Heart left ventricle (tissue), 16 donors: Measurements from ENCODE around the gene OCLN. TPM values are rescaled to one million over a fixed set of nuclear protein-coding genes. Genes with fewer than 3 reads are reported as not detected.

Experiments
- ATAC-seq, 4 donors: fragments of 200-7000 bp; cut with Tn5 transposase; one replicate each; pipeline ENCODE4 v1.9.1; 2020 to 2022; ENCODE audit warnings: moderate library complexity in 4 of 4, mild to moderate bottlenecking in 3 of 4, moderate number of reproducible peaks in 1 of 4
- DNase-seq, 5 donors: peaks; one replicate each; pipeline ENCODE4 v3.0.0-alpha.2; 2020
- H3K27ac ChIP-seq, 12 donors: fragments of 200-600 bp; sonication (generic) in 4 of 12; one replicate each; pipeline versions ENCODE4 v1.5.0 to v1.8.0; 2016 to 2022; ENCODE audit warnings: mild to moderate bottlenecking in 2 of 12
- H3K27me3 ChIP-seq, 9 donors: fragments of 200-600 bp; sonication (generic) in 2 of 9; one replicate each; pipeline versions ENCODE4 v1.5.1 to v1.8.0; 2016 to 2022; ENCODE audit warnings: mild to moderate bottlenecking in 3 of 9
- H3K36me3 ChIP-seq, 9 donors: fragments of 200-600 bp; sonication (generic) in 2 of 9; one replicate each; pipeline versions ENCODE4 v1.5.0 to v1.8.0; 2018 to 2022; ENCODE audit warnings: mild to moderate bottlenecking in 2 of 9
- H3K4me1 ChIP-seq, 12 donors: fragments of 200-600 bp; sonication (generic) in 4 of 12; one replicate each; pipeline versions ENCODE4 v1.5.0 to v1.8.0; 2016 to 2022; ENCODE audit warnings: mild to moderate bottlenecking in 3 of 12
- H3K4me3 ChIP-seq, 12 donors: fragments of 200-600 bp; sonication (generic) in 4 of 12; one replicate each; pipeline versions ENCODE4 v1.5.0 to v1.8.0; 2017 to 2022; ENCODE audit warnings: mild to moderate bottlenecking in 9 of 12, moderate library complexity in 4 of 12
- H3K9me3 ChIP-seq, 12 donors: fragments of 200-600 bp; sonication (generic) in 4 of 12; one replicate each; pipeline versions ENCODE4 v1.5.0 to v1.8.0; 2016 to 2022; ENCODE audit warnings: mild to moderate bottlenecking in 1 of 12
- POLR2A ChIP-seq, 2 donors: fragments of 450-650 bp; IDR thresholded peaks; one replicate each; pipeline ENCODE4 v1.6.1; 2017; ENCODE audit warnings: antibody characterized with exemption in 2 of 2, mild to moderate bottlenecking in 2 of 2, moderate library complexity in 2 of 2
- WGBS, 4 donors: extraction: QIAGEN DNeasy Blood & Tissue Kit in 2 of 4; methylation state at CpG; one replicate each; pipeline versions ENCODE4 v1.1.5 to v1.1.7; 2013 to 2018; 5-methylcytosine and 5-hydroxymethylcytosine counted together
- intact Hi-C, 10 donors: fragments of 100-400 bp; cut with DNase I; formaldehyde crosslinking; loops; one replicate each; pipeline versions ENCODE4 v1.11.1 to v1.14.2; 2022
- polyA plus RNA-seq, 2 donors: library from polyadenylated mRNA; stranded (reverse); fragments of 200-250 nt; gene quantifications; one replicate each; pipeline ENCODE4 v1.2.3, GENCODE V29; 2013
- total RNA-seq, 9 donors: library from RNA; depleted of rRNA in 2 of 9; stranded (reverse); fragments of >200 nt in 2 of 9; fragmentation: NEBNext Ultra II Directional in 3 of 9; extraction: Animal tissue kit (Norgen Biotek cat#: 25700) in 3 of 9; gene quantifications; one replicate each; pipeline versions ENCODE4 v1.1.0 to v1.2.4, GENCODE V29; 2016 to 2023
- TF ChIP-seq, protein P1 (sequence below), 12 donors: fragments of 200-600 bp; sonication (generic) in 4 of 12; IDR thresholded peaks; one replicate each; pipeline versions ENCODE4 v1.5.0 to v1.8.0; 2018 to 2022; ENCODE audit warnings: antibody characterized with exemption in 12 of 12, mild to moderate bottlenecking in 5 of 12
- donor health status: ischemic (EF 13 %, LVEDD 7.1; RV severe dilation, severe dysfunction).
- donor health status: healthy with polysubstance abuse.
- donor health status: DM: no; HTN: yes; CAD: no.
- donor health status: DM: no; HTN: no; CAD: no.
- donor health status: ischemic (EF 25% LVEDD 6.9; RV normal size, moderate dysfunction).
- donor health status: ischemic (EF 25% LVEDD 5.7; RV mildly dilated, moderate dysfunction).
- donor health status: healthy.
- donor health status: DM: yes; HTN: yes; CAD: no.
- donor health status: ischemic (EF 35%, LVEDD 5.7; RV mildly dilated, moderate dysfunction).
- donor health status: nonischemic (EF 11% LVEDD 7.7; RV severe dilation, severe dysfunction).
- donor health status: DM: yes; HTN: yes; CAD: no.
- donor health status: PGD.
- donor health status: ischemic (EF 29% LVEDD 5.4; RV normal size, mild dysfunction).
- donor health status: nonischemic (EF 23%, LVEDD 6.1; RV moderate dilation, normal function).

OCLN gene
- total and polyA plus RNA-seq, 11 donors, result 0.39 to 3.5 (median 2.0) TPM

GRCh38 chr5:69484891-69485290, 7.7 kb upstream of the OCLN start:
- ATAC-seq, result no peak
- H3K4me3 ChIP-seq, result no peak overlapping the region
- no peaks in the 10 kb centered on the region for H3K27me3 ChIP-seq
- DNase-seq, result no peak
- H3K27ac ChIP-seq, result no peak overlapping the region
- H3K4me1 ChIP-seq, result no peaks in the 10 kb centered on the region
- intact Hi-C loops, result no loop called here
- TF ChIP-seq, protein P1, sequence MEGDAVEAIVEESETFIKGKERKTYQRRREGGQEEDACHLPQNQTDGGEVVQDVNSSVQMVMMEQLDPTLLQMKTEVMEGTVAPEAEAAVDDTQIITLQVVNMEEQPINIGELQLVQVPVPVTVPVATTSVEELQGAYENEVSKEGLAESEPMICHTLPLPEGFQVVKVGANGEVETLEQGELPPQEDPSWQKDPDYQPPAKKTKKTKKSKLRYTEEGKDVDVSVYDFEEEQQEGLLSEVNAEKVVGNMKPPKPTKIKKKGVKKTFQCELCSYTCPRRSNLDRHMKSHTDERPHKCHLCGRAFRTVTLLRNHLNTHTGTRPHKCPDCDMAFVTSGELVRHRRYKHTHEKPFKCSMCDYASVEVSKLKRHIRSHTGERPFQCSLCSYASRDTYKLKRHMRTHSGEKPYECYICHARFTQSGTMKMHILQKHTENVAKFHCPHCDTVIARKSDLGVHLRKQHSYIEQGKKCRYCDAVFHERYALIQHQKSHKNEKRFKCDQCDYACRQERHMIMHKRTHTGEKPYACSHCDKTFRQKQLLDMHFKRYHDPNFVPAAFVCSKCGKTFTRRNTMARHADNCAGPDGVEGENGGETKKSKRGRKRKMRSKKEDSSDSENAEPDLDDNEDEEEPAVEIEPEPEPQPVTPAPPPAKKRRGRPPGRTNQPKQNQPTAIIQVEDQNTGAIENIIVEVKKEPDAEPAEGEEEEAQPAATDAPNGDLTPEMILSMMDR (IDR thresholded peaks at IDR 0.05), result no peak
- TF ChIP-seq POLR2A (IDR thresholded peaks at IDR 0.05), result no peak
- WGBS, 4 donors, result 77 to 80% (median 78%) methylated on average over 7 of the region's 7 CpGs
- no peaks in the 10 kb centered on the region for H3K36me3 ChIP-seq
- H3K9me3 ChIP-seq, result no peaks in the 10 kb centered on the region

DNA sequence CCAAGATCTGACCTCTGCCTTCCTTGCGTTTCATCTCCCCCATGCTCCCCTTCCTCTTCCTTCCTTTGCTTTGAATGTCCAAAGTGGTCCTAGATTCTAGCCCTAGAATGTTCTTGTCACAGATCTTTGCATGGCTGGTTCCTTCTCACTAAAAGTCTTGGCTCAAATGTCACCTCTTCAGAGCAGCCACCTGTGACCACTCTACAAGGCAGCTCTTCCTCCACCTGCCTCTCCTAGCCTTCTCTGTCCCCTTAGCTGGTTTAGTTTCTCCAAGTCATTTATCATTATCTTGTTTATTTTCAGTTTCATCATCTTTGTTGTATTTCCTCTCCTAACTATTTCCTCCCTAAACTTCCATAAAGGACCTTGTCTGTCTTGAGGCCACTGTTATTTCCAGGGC, 7.1 kb upstream of the OCLN start:
- intact Hi-C loops, result no loop called here
- Histone ChIP-seq H3K27me3 (no peaks in the 10 kb centered on the region), H3K9me3 (no peaks in the 10 kb centered on the region), H3K4me1 (no peaks in the 10 kb centered on the region), H3K36me3 (no peaks in the 10 kb centered on the region), H3K27ac (no peak overlapping the region), H3K4me3 (no peak overlapping the region)
- TF ChIP-seq POLR2A (IDR thresholded peaks at IDR 0.05), result no peak
- TF ChIP-seq, protein P1 (IDR thresholded peaks at IDR 0.05), result no peak
- DNase-seq, result no peak
- WGBS, 4 donors, result 76 to 87% (median 83%) methylated on average over 1 of the region's 1 CpG
- ATAC-seq, result no peak

DNA sequence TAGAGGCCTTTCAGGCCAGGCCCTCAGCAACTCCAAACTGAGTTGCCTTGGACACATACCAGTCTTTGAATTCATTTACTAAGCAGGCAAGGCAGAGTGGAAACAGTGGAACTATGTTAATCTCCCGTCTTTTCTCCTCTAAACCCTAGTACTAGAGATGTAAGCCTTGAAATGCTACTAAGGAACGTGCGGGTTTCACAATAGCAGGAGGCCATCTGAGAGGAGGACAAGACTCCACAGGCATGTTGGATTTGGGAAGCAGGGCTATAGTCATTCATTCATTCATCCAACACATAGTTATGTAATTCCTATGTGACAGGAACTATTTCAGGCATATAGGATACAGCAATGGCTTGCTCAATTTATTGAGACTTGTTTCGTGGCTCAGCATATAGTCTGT, 3.3 kb upstream of the OCLN start:
- DNase-seq (no peak), ATAC-seq (no peak)
- 80 to 86% (median 84%) methylated on average over 4 of the region's 4 CpGs for WGBS, 4 donors
- no peaks in the 10 kb centered on the region for H3K9me3 ChIP-seq
- H3K27me3 ChIP-seq, result peaks cover 8 to 31% (median 20%) of the 10 kb centered on the region in 9 donors
- TF ChIP-seq, protein P1 (IDR thresholded peaks at IDR 0.05), result no peak
- no peak for TF ChIP-seq POLR2A (IDR thresholded peaks at IDR 0.05)
- intact Hi-C loops, result no loop called here
- H3K27ac ChIP-seq, result no peak overlapping the region
- H3K4me1 ChIP-seq, result peaks cover 0 to 24% (median 13%) of the 10 kb centered on the region in 12 donors
- no peak overlapping the region for H3K4me3 ChIP-seq
- no peaks in the 10 kb centered on the region for H3K36me3 ChIP-seq

DNA sequence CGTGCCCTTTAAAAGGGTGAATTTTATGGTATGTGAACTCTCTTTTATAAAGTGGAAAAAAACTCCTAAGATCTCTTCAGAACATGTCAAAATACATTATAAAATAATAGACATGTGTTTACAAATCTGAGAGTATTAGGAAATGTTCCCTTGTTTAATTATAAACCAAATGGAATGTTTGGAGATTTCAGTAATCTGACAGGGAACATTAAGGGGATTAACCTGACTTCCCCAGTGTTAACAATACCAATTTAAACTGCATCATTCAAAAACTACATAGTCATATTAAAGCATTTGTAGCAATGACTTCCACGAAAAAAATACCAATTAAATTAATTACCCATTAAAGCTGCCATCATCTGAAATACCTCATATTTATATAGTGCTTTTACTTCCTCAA, 1.6 kb upstream of the OCLN start:
- Histone ChIP-seq H3K27ac (no peak overlapping the region), H3K4me1 (peaks cover 0 to 27% (median 13%) of the 10 kb centered on the region in 12 donors), H3K9me3 (no peaks in the 10 kb centered on the region), H3K4me3 (no peak overlapping the region), H3K36me3 (no peaks in the 10 kb centered on the region), H3K27me3 (peaks cover 8 to 45% (median 33%) of the 10 kb centered on the region in 9 donors)
- no peak for TF ChIP-seq POLR2A (IDR thresholded peaks at IDR 0.05)
- TF ChIP-seq, protein P1 (IDR thresholded peaks at IDR 0.05), result no peak
- ATAC-seq, result no peak
- intact Hi-C loops, result no loop called here
- no peak for DNase-seq
- WGBS, 4 donors, result 78 to 84% (median 80%) methylated on average over 2 of the region's 2 CpGs
